Coronary artery (tissue), 2 donors: Measurements from ENCODE around the gene LRRC28.
A peak's percentile ranks its signal among the peaks of the same experiment; 100 is the strongest.

Experiments used
- DNase-seq: peaks from one replicate; pipeline ENCODE4 v3.0.0-alpha.2; 2017; ENCODE audit warnings: low spot score
- H3K27ac ChIP-seq, 2 donors: fragments of 200-600 bp; sonication (generic); one replicate each; pipeline ENCODE4 v1.5.1; 2016 to 2019
- H3K4me3 ChIP-seq: fragments of 200-600 bp; sonication (generic); 2 replicates; pipeline ENCODE4 v1.5.1; 2016; ENCODE audit warnings: mild to moderate bottlenecking, moderate library complexity
- TF ChIP-seq, protein P1 (sequence below): fragments of 200-600 bp; sonication (generic); IDR thresholded peaks from one replicate; pipeline ENCODE4 v1.5.1; 2019; ENCODE audit warnings: antibody characterized with exemption

The LRRC28 gene

GRCh38 chr15:99238849-99239248 lies 12.4 kb upstream of the LRRC28 start:
- DNase-seq, result no peak
- Histone ChIP-seq H3K4me3 (no peak overlapping the region), H3K27ac (no peak overlapping the region)
- TF ChIP-seq, protein P1, sequence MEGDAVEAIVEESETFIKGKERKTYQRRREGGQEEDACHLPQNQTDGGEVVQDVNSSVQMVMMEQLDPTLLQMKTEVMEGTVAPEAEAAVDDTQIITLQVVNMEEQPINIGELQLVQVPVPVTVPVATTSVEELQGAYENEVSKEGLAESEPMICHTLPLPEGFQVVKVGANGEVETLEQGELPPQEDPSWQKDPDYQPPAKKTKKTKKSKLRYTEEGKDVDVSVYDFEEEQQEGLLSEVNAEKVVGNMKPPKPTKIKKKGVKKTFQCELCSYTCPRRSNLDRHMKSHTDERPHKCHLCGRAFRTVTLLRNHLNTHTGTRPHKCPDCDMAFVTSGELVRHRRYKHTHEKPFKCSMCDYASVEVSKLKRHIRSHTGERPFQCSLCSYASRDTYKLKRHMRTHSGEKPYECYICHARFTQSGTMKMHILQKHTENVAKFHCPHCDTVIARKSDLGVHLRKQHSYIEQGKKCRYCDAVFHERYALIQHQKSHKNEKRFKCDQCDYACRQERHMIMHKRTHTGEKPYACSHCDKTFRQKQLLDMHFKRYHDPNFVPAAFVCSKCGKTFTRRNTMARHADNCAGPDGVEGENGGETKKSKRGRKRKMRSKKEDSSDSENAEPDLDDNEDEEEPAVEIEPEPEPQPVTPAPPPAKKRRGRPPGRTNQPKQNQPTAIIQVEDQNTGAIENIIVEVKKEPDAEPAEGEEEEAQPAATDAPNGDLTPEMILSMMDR, result no peak

GRCh38 chr15:99239545-99240198 lies 11.6 kb upstream of the LRRC28 start:
- no peak overlapping the region for H3K4me3 ChIP-seq
- no peak overlapping the region for H3K27ac ChIP-seq
- TF ChIP-seq, protein P1, result no peak
- DNase-seq, result no peak

DNA sequence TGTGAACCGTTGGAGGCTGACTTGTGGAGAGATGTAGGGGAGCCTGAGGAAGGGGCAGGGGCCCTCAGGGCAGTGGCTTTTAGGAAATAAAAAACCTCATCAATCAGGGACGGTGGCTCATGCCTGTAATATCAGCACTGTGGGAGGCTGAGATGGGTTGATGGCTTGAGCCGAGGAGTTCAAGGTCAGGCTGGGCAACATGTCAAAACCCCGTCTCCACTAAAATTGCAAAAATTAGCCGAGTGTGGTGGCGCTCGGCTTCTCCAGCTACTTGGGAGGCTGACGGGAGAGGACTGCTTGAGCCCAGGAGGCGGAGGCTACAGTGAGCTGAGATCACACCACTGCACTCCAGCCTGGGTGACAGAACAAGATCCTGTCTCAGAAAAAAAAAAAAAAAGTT lies 9.5 kb upstream of the LRRC28 start:
- DNase-seq, result no peak
- H3K4me3 ChIP-seq, result no peak overlapping the region
- TF ChIP-seq, protein P1, result no peak
- no peak overlapping the region for H3K27ac ChIP-seq

DNA sequence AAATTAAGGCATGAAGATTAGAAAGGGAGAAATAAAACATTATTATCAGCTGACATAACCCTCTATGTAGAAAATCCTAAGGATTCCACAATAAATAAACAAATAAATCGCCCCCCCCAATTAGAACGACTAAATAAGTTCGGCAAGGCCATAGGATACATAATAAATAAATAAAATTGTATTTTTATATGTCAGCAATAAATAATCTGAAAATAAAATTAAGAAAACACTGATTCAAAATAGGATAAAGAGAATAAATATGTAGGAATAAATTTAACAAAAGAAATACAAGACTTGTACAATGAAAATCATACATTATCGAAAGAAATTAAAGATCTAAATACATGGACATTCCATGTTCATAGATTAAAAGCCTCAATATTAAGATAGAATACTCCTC lies 7.0 kb upstream of the LRRC28 start:
- no peak overlapping the region for H3K27ac ChIP-seq
- DNase-seq, result no peak
- H3K4me3 ChIP-seq, result no peak overlapping the region
- TF ChIP-seq, protein P1, result no peak

DNA sequence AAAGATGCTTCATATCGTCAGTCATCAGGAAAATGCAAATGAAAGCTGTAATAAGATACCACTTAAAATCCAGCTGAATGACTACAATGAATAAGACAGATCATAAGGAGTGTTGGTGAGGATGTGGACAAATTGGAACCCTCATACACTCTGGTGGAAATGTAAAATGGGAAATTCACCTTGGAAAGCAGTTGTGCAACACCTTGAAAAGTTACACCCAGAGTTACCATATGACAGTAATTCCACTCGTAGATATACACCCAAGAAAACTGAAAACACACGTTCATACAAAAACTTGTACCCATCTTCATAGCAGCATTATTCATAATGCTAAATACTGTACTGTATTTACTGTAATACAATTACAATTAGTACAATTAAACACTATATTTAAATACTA lies 4.2 kb upstream of the LRRC28 start:
- no peak for DNase-seq
- no peak overlapping the region for H3K4me3 ChIP-seq
- no peak overlapping the region for H3K27ac ChIP-seq
- TF ChIP-seq, protein P1, result no peak

GRCh38 chr15:99248000-99248715 lies 3.1 kb upstream of the LRRC28 start:
- no peak overlapping the region for H3K27ac ChIP-seq
- no peak for DNase-seq
- peak overlapping the region; percentile 85 for H3K4me3 ChIP-seq
- TF ChIP-seq, protein P1, result no peak
